GM12878 (cell line): ENCODE measurements around the gene SRCAP. TPM values are rescaled to one million over a fixed set of nuclear protein-coding genes. Genes with fewer than 3 reads are reported as not detected.

ENCODE experiments used
- ATAC-seq: fragments of 200-7000 bp; cut with Tn5 transposase; 3 replicates; pipeline ENCODE4 v1.9.1; 2020; ENCODE audit warnings: mild to moderate bottlenecking, moderate library complexity
- BruUV-seq: library from RNA; stranded (reverse); fragments of 400-500 nt; replicated peaks from 2 replicates; lab custom pipeline; 2021; lab: Mats Ljungman, UMichigan
- CTCF ChIA-PET: fragments of 300-600 bp; sonication (Branson Sonifier 250); formaldehyde crosslinking; extraction: SDS; loops from one replicate; lab custom pipeline; 2021; ENCODE audit warnings: inconsistent platforms; lab: Yijun Ruan, JAX
- POLR2A ChIA-PET: fragments of 350-600 bp; formaldehyde crosslinking; extraction: SDS; loops from one replicate; lab custom pipeline; 2021; ENCODE audit warnings: inconsistent platforms; lab: Charles Lee
- RAD21 ChIA-PET: fragments of 300-600 bp; sonication (Branson Sonifier 250); formaldehyde crosslinking; loops from one replicate; lab custom pipeline; 2023; ENCODE audit warnings: antibody characterized with exemption; ENCODE audit not compliant: unreplicated experiment; lab: Charles Lee
- SMC1A ChIA-PET: fragments of 300-600 bp; sonication (Branson Sonifier 250); formaldehyde crosslinking; loops from one replicate; lab custom pipeline; 2023; ENCODE audit not compliant: unreplicated experiment, uncharacterized antibody; lab: Charles Lee
- DNase-seq: peaks from one replicate; pipeline ENCODE4 v3.0.0-alpha.2; 2011; ENCODE audit warnings: low read depth, low spot score
- FAIRE-seq: peaks from 3 replicates; lab custom pipeline; 2011; peaks lifted over from hg19 to GRCh38; lab: Jason Lieb, UNC
- H2AFZ ChIP-seq: 2 replicates; pipeline ENCODE4 v1.6.0; 2011; ENCODE audit warnings: low read depth, low read length, control low read depth; ENCODE audit not compliant: control insufficient read depth
- H3K27ac ChIP-seq: 2 replicates; pipeline ENCODE4 v1.5.1; 2011; ENCODE audit warnings: control low read depth; ENCODE audit not compliant: control insufficient read depth, insufficient read depth
- H3K27me3 ChIP-seq, 2 experiments: replicated peaks in 1 of 2; 2 replicates each; pipeline versions ENCODE4 v1.6.0 to v1.6.1; 2011; ENCODE audit warnings: low read length in 1 of 2; ENCODE audit not compliant: control insufficient read depth in 2 of 2, insufficient read depth in 2 of 2
- H3K36me3 ChIP-seq, 2 experiments: 2 replicates each; pipeline ENCODE4 v1.5.1; 2011; ENCODE audit warnings: low read length in 1 of 2; ENCODE audit not compliant: control insufficient read depth in 2 of 2, insufficient read depth in 2 of 2
- H3K4me1 ChIP-seq: 2 replicates; pipeline ENCODE4 v1.6.1; 2011; ENCODE audit warnings: mild to moderate bottlenecking, low read length, moderate library complexity, mixed read lengths; ENCODE audit not compliant: control insufficient read depth, insufficient read depth
- H3K4me2 ChIP-seq: 2 replicates; pipeline ENCODE4 v1.6.0; 2011; ENCODE audit warnings: control low read depth; ENCODE audit not compliant: control insufficient read depth, insufficient read depth
- H3K4me3 ChIP-seq: fragments of 200-600 bp; sonication (generic); 2 replicates; pipeline ENCODE4 v1.5.1; 2016
- H3K79me2 ChIP-seq: 2 replicates; pipeline ENCODE4 v1.6.0; 2011; ENCODE audit warnings: low read length; ENCODE audit not compliant: control insufficient read depth, insufficient read depth
- H3K9ac ChIP-seq: 2 replicates; pipeline ENCODE4 v1.8.0; 2011; ENCODE audit warnings: low read length, control low read depth, mixed read lengths; ENCODE audit not compliant: control insufficient read depth, insufficient read depth
- H3K9me3 ChIP-seq: replicated peaks from 3 replicates; pipeline ENCODE4 v1.5.1; 2011; ENCODE audit warnings: mild to moderate bottlenecking, low read length; ENCODE audit not compliant: control insufficient read depth, insufficient read depth
- H4K20me1 ChIP-seq: 2 replicates; pipeline ENCODE4 v1.6.0; 2011; ENCODE audit not compliant: control insufficient read depth, insufficient read depth
- BHLHE40 ChIP-seq, 2 experiments: fragments of 450-650 bp in 1 of 2; IDR thresholded peaks; 2 replicates each; pipeline ENCODE4 v1.6.1; 2011 to 2017; ENCODE audit warnings: low read depth in 2 of 2, borderline replicate concordance in 1 of 2, improper control_type of control experiment in 1 of 2, low read length in 1 of 2, mild to moderate bottlenecking in 1 of 2
- EGR1 ChIP-seq, 2 experiments: IDR thresholded peaks; 1 replicate in 1 of 2; 2 replicates in 1 of 2; pipeline ENCODE4 v1.6.1; 2011 to 2012; ENCODE audit warnings: low read depth in 2 of 2, low read length in 2 of 2, borderline replicate concordance in 1 of 2, mild to moderate bottlenecking in 1 of 2, moderate library complexity in 1 of 2
- FOS ChIP-seq: IDR thresholded peaks from 3 replicates; pipeline ENCODE4 v1.6.1; 2011; ENCODE audit warnings: borderline replicate concordance; ENCODE audit not compliant: insufficient read length; ENCODE audit errors: extremely low read depth
- JUNB ChIP-seq: IDR thresholded peaks from 2 replicates; pipeline ENCODE4 v1.6.1; 2016; ENCODE audit warnings: antibody characterized with exemption, mild to moderate bottlenecking
- NFXL1 ChIP-seq: fragments of 450-650 bp; IDR thresholded peaks from 2 replicates; pipeline ENCODE4 v1.6.1; 2017; ENCODE audit warnings: antibody characterized with exemption, mild to moderate bottlenecking, borderline replicate concordance
- NFYA ChIP-seq: IDR thresholded peaks from 2 replicates; pipeline ENCODE4 v1.6.1; 2011; ENCODE audit warnings: low read depth, mild to moderate bottlenecking, low read length, improper control_type of control experiment, borderline replicate concordance
- RAD51 ChIP-seq: fragments of 450-650 bp; IDR thresholded peaks from 2 replicates; pipeline ENCODE4 v1.6.1; 2016; ENCODE audit warnings: moderate library complexity, mild to moderate bottlenecking, inconsistent platforms
- SIN3A ChIP-seq: IDR thresholded peaks from 2 replicates; pipeline ENCODE4 v1.6.1; 2012; ENCODE audit warnings: low read depth, low read length, improper control_type of control experiment
- SMARCA5 ChIP-seq: fragments of 450-650 bp; IDR thresholded peaks from 2 replicates; pipeline ENCODE4 v1.6.1; 2017; ENCODE audit warnings: mild to moderate bottlenecking
- STAT3 ChIP-seq: IDR thresholded peaks from 2 replicates; pipeline ENCODE4 v1.6.1; 2011; ENCODE audit warnings: low read depth, low read length, improper control_type of control experiment
- WGBS: methylation state at CpG from one replicate; pipeline ENCODE4 v1.1.6; 2016; ENCODE audit warnings: low lambda C conversion rate; ENCODE audit not compliant: insufficient replicate concordance, insufficient coverage; ENCODE audit errors: missing lambda C conversion rate; 5-methylcytosine and 5-hydroxymethylcytosine counted together
- in situ Hi-C: fragments of 300-500 bp; cut with MboI; formaldehyde crosslinking; loops from 9 replicates; pipeline ENCODE4 v1.14.3; 2018; ENCODE audit warnings: mixed read lengths
- intact Hi-C: fragments of 100-400 bp; cut with micrococcal nuclease; formaldehyde crosslinking; loops from one replicate; pipeline ENCODE4 v1.14.2; 2022; ENCODE audit not compliant: unreplicated experiment
- polyA plus RNA-seq, 11 experiments: library from polyadenylated mRNA; depleted of rRNA in 4 of 11; unstranded in 6 of 11; stranded (reverse) in 5 of 11; fragments of >200 nt; fragmentation: Nextera tagmentation in 4 of 11; fragmentation: Illumina TruSeq in 1 of 11; extraction: Ambion mirVana in 4 of 11; extraction: Trizol in 1 of 11; gene quantifications; 1 replicate in 1 of 11; 2 replicates in 10 of 11; pipeline versions ENCODE4 v1.2.1 to v1.2.3, GENCODE V29; 2011 to 2016; ENCODE audit warnings: inconsistent platforms in 2 of 11, missing spikeins in 2 of 11, low read depth in 1 of 11
- total RNA-seq, 4 experiments: library from RNA; depleted of rRNA in 3 of 4; stranded (reverse); fragments of >200 nt in 3 of 4; fragmentation: Illumina TruSeq in 1 of 4; extraction: Trizol in 1 of 4; gene quantifications; 2 replicates each; pipeline versions ENCODE4 v1.2.1 to v1.2.3, GENCODE V29; 2013 to 2021
- TF ChIP-seq, protein P1 (sequence below): IDR thresholded peaks from 2 replicates; pipeline ENCODE4 v1.6.1; 2011; ENCODE audit warnings: mild to moderate bottlenecking, low read depth, low read length, moderate library complexity; ENCODE audit not compliant: insufficient replicate concordance
- TF ChIP-seq, protein P2 (sequence below): fragments of 450-650 bp; IDR thresholded peaks from 2 replicates; pipeline ENCODE4 v1.6.1; 2017; ENCODE audit warnings: mild to moderate bottlenecking

SRCAP gene
- total and polyA plus RNA-seq, 10 of the 15 experiments (the other 5 are each of a cell fraction or from before 2014, with no cell fraction given): 0.24 to 58.4 (median 11.6) TPM

DNA sequence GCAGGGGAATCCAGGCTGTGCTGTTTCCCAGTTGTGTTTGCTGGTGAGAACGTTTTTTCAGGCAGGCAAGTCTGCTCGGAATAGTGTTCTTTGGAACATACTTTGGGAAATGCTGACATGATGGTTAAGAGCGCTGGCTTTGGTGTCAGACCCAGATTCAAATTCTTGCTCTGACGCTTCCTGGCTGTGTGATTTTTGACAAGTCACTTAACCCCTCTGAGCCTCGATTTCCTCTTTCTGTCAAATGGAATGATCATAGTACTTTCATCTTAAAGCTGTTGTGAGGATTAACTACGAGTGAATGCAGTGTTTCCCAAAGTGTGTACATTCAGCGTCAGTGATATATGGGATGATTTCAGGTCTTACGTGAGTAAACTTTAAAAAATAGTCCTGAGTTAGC, 35.9 kb upstream of the SRCAP start:
- Histone ChIP-seq H3K4me2 (peak overlapping the region; percentile 98), H3K79me2 (peaks cover 48% of the 10 kb centered on the region), H3K4me3 (peak overlapping the region; percentile 25; the same call in 1 of the 2 replicates), H3K27me3 (no peaks in the 10 kb centered on the region), H2AFZ (no peak overlapping the region), H3K9ac (peak overlapping the region; percentile 30; the same call in 1 of the 2 replicates), H3K36me3 (peaks cover 26 to 34% of the 10 kb centered on the region in 2 experiments), H3K4me1 (peaks cover 15% of the 10 kb centered on the region), H4K20me1 (0 out of 2 replicates have a peak, but pooled peaks cover 4% of the 10 kb centered on the region), H3K9me3 (no peaks in the 10 kb centered on the region; the same call in 2 of the 3 replicates), H3K27ac (no peak overlapping the region)
- intact Hi-C loops (no loop called here), in situ Hi-C loops (loop anchor here (5.0 to 25.0 kb wide), 2 partner anchors 34 to 1224 kb away; partner anchors contain the start of gene SRCAP)
- RAD21 ChIA-PET: no interaction called here
- CTCF ChIA-PET: interaction anchor here (0.8 to 1.6 kb wide), 2 partner anchors 15 to 31 kb away, joined by 3 to 5 read pairs; no protein-coding TSS in a partner anchor
- POLR2A ChIA-PET: interaction anchor here (0.9 to 1.6 kb wide), 2 partner anchors 13 to 30 kb away, joined by 4 to 6 read pairs; partner anchors contain the start of gene PRR14
- ATAC-seq (no peak), DNase-seq (no peak), FAIRE-seq (no peak)
- SMC1A ChIA-PET: interaction anchor here (1.1 kb wide), 1 partner anchor 34 kb away, joined by 3 read pairs; no protein-coding TSS in a partner anchor
- WGBS: 17% methylated on average over 8 of the region's 8 CpGs
- TF ChIP-seq NFYA (no peak), SMARCA5 (0 out of 2 replicates have a peak, but pooled peaks have one; percentile 39)
- BruUV-seq: no TSS peak

DNA sequence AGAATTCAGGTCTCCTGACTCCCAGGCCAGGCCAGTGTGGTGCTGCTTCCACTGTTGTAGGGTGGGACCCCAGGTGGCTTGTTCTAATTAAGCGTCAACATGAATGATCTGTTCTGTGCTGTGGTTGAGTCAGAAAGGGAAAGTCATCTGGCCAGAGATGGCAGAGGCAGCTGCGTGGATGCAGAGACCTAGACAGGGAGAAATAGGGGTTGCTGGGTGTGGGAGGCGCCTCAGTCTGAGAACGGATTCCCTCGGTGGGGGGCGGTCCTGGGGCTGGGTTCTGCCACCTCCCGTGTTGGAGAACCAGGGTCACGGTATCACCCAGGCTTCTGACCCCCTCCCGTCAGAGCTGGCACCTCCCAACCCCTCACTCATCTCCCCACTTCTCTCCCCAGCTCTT, 35.2 kb upstream of the SRCAP start:
- Histone ChIP-seq H3K4me1 (peaks cover 15% of the 10 kb centered on the region), H3K79me2 (peaks cover 48% of the 10 kb centered on the region), H2AFZ (no peak overlapping the region), H3K27me3 (no peaks in the 10 kb centered on the region), H3K27ac (no peak overlapping the region), H3K36me3 (peaks cover 28 to 37% of the 10 kb centered on the region in 2 experiments), H3K9ac (no peak overlapping the region; the same call in 1 of the 2 replicates), H3K9me3 (no peaks in the 10 kb centered on the region; the same call in 2 of the 3 replicates), H3K4me3 (0 out of 2 replicates have a peak overlapping the region, but pooled peaks have one; percentile 25), H3K4me2 (peak overlapping the region; percentile 98; the same call in 1 of the 2 replicates), H4K20me1 (0 out of 2 replicates have a peak, but pooled peaks cover 4% of the 10 kb centered on the region)
- in situ Hi-C loops: loop anchor here (5.0 to 25.0 kb wide), 2 partner anchors 33 to 1223 kb away; partner anchors contain the start of gene SRCAP
- ChIA-PET CTCF (interaction anchor here (0.8 to 1.6 kb wide), 2 partner anchors 14 to 30 kb away, joined by 3 to 5 read pairs; no protein-coding TSS in a partner anchor), POLR2A (interaction anchor here (0.6 to 1.6 kb wide), 2 partner anchors 30 to 71 kb away, joined by 5 to 6 read pairs; no protein-coding TSS in a partner anchor), RAD21 (no interaction called here), SMC1A (interaction anchor here (1.1 kb wide), 1 partner anchor 34 kb away, joined by 3 read pairs; no protein-coding TSS in a partner anchor)
- 18% methylated on average over 9 of the region's 9 CpGs for whole genome bisulfite sequencing
- intact Hi-C loops: no loop called here
- no TSS peak for BruUV-seq
- ATAC-seq (no peak), FAIRE-seq (no peak), DNase-seq (no peak)
- no peak for TF ChIP-seq BHLHE40 (IDR thresholded peaks at IDR 0.05; ENCODE audit: borderline replicate concordance in 1 of 2, low read depth in 2 of 2, low read length in 1 of 2)
- no peak for TF ChIP-seq RAD51
- no peak for TF ChIP-seq SIN3A
- TF ChIP-seq, protein P1, sequence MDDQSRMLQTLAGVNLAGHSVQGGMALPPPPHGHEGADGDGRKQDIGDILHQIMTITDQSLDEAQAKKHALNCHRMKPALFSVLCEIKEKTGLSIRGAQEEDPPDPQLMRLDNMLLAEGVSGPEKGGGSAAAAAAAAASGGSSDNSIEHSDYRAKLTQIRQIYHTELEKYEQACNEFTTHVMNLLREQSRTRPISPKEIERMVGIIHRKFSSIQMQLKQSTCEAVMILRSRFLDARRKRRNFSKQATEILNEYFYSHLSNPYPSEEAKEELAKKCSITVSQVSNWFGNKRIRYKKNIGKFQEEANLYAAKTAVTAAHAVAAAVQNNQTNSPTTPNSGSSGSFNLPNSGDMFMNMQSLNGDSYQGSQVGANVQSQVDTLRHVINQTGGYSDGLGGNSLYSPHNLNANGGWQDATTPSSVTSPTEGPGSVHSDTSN: peak; percentile 16
- no peak for TF ChIP-seq EGR1 (IDR thresholded peaks at IDR 0.05; ENCODE audit: borderline replicate concordance in 1 of 2, low read depth in 2 of 2, low read length in 2 of 2)
- TF ChIP-seq, protein P2, sequence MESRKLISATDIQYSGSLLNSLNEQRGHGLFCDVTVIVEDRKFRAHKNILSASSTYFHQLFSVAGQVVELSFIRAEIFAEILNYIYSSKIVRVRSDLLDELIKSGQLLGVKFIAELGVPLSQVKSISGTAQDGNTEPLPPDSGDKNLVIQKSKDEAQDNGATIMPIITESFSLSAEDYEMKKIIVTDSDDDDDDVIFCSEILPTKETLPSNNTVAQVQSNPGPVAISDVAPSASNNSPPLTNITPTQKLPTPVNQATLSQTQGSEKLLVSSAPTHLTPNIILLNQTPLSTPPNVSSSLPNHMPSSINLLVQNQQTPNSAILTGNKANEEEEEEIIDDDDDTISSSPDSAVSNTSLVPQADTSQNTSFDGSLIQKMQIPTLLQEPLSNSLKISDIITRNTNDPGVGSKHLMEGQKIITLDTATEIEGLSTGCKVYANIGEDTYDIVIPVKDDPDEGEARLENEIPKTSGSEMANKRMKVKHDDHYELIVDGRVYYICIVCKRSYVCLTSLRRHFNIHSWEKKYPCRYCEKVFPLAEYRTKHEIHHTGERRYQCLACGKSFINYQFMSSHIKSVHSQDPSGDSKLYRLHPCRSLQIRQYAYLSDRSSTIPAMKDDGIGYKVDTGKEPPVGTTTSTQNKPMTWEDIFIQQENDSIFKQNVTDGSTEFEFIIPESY: no peak
- TF ChIP-seq STAT3: no peak
- no peak for TF ChIP-seq NFXL1
- TF ChIP-seq JUNB: no peak
- TF ChIP-seq FOS: no peak
